Endothelial cell of umbilical vein (primary cell): ENCODE measurements around the gene VSIG1. TPM values are rescaled to one million over a fixed set of nuclear protein-coding genes. Genes with fewer than 3 reads are reported as not detected.

Experiments
- BruUV-seq: library from RNA; stranded (reverse); fragments of 400-500 nt; replicated peaks from 2 replicates; lab custom pipeline; 2021; lab: Mats Ljungman, UMichigan
- CTCF ChIA-PET: fragments of 300-600, 350-600 bp; sonication (Branson Sonifier 250); formaldehyde crosslinking; loops from one replicate; lab custom pipeline; 2021; ENCODE audit warnings: antibody characterized with exemption, inconsistent platforms; lab: Charles Lee
- POLR2A ChIA-PET: fragments of 300-600, 350-600 bp; sonication (Branson Sonifier 250); formaldehyde crosslinking; loops from one replicate; lab custom pipeline; 2021; ENCODE audit warnings: antibody characterized with exemption, inconsistent platforms; lab: Charles Lee
- DNase-seq: peaks from one replicate; pipeline ENCODE4 v3.0.0-alpha.2; 2011; ENCODE audit warnings: low read depth, low spot score
- FAIRE-seq: peaks from 2 replicates; lab custom pipeline; 2011; peaks lifted over from hg19 to GRCh38; lab: Jason Lieb, UNC
- H2AFZ ChIP-seq: 2 replicates; pipeline ENCODE4 v1.6.0; 2012; ENCODE audit warnings: low read depth, low read length, control low read depth, inconsistent platforms
- H3K27ac ChIP-seq: 2 replicates; pipeline ENCODE4 v1.5.1; 2011; ENCODE audit warnings: low read depth, mild to moderate bottlenecking, control low read depth, low read length, moderate library complexity; ENCODE audit not compliant: insufficient read depth
- H3K27me3 ChIP-seq, 2 experiments: 2 replicates each; pipeline versions ENCODE4 v1.6.0 to v1.6.1; 2011; ENCODE audit warnings: low read length in 2 of 2, mixed read lengths in 1 of 2; ENCODE audit not compliant: control insufficient read depth in 2 of 2, insufficient read depth in 2 of 2
- H3K36me3 ChIP-seq, 2 experiments: 2 replicates in 1 of 2; 3 replicates in 1 of 2; pipeline ENCODE4 v1.5.1; 2011; ENCODE audit warnings: low read length in 2 of 2, mild to moderate bottlenecking in 1 of 2, moderate library complexity in 1 of 2; ENCODE audit not compliant: control insufficient read depth in 2 of 2, insufficient read depth in 2 of 2; ENCODE audit errors: extremely low read depth in 1 of 2
- H3K4me1 ChIP-seq: 3 replicates; pipeline ENCODE4 v1.5.1; 2011; ENCODE audit warnings: mild to moderate bottlenecking, low read length; ENCODE audit not compliant: control insufficient read depth, insufficient read depth; ENCODE audit errors: extremely low read depth
- H3K4me2 ChIP-seq: 2 replicates; pipeline ENCODE4 v1.6.1; 2011; ENCODE audit warnings: low read length, control low read depth, mixed read lengths; ENCODE audit not compliant: insufficient read depth
- H3K4me3 ChIP-seq, 3 experiments: fragments of 200-600 bp in 1 of 3; sonication (generic), shearing (Covaris generic) in 1 of 3; replicated peaks in 1 of 3; 2 replicates each; pipeline ENCODE4 v1.5.1; 2011 to 2016; ENCODE audit warnings: control low read depth in 3 of 3, low read length in 3 of 3, mild to moderate bottlenecking in 2 of 3, inconsistent platforms in 1 of 3, low read depth in 1 of 3, moderate library complexity in 1 of 3; ENCODE audit not compliant: insufficient read depth in 1 of 3
- H3K79me2 ChIP-seq: 2 replicates; pipeline ENCODE4 v1.6.0; 2012; ENCODE audit warnings: low read length, inconsistent platforms; ENCODE audit not compliant: control insufficient read depth, insufficient read depth
- H3K9ac ChIP-seq: replicated peaks from 2 replicates; pipeline ENCODE3; 2011; ENCODE audit warnings: low read length, control low read depth; ENCODE audit not compliant: insufficient read depth; ENCODE audit errors: extremely low read depth
- H3K9me1 ChIP-seq: replicated peaks from 3 replicates; pipeline ENCODE4 v1.6.0; 2011; ENCODE audit warnings: mild to moderate bottlenecking, low read length; ENCODE audit not compliant: control insufficient read depth, insufficient read depth; ENCODE audit errors: extremely low read depth
- H3K9me3 ChIP-seq: replicated peaks from 2 replicates; pipeline ENCODE4 v1.5.1; 2012; ENCODE audit warnings: low read length, inconsistent platforms; ENCODE audit not compliant: control insufficient read depth, insufficient read depth
- H4K20me1 ChIP-seq: replicated peaks from 2 replicates; pipeline ENCODE3; 2011; ENCODE audit warnings: mild to moderate bottlenecking, low read length; ENCODE audit not compliant: control insufficient read depth, insufficient read depth; ENCODE audit errors: extremely low read depth
- EZH2 ChIP-seq: IDR thresholded peaks from 2 replicates; pipeline ENCODE4 v1.6.1; 2012; ENCODE audit warnings: borderline replicate concordance, low read depth, mild to moderate bottlenecking, moderate library complexity, low read length, inconsistent platforms; ENCODE audit not compliant: severe bottlenecking
- FOS ChIP-seq: IDR thresholded peaks from 2 replicates; pipeline ENCODE4 v1.6.1; 2011; ENCODE audit warnings: mild to moderate bottlenecking, low read length, moderate library complexity, borderline replicate concordance; ENCODE audit not compliant: insufficient read depth
- GATA2 ChIP-seq: IDR thresholded peaks from 2 replicates; pipeline ENCODE4 v1.7.0; 2011; ENCODE audit warnings: low read depth, mild to moderate bottlenecking, moderate library complexity, mixed read lengths, low read length; ENCODE audit not compliant: insufficient read length, insufficient read depth
- JUN ChIP-seq: IDR thresholded peaks from 2 replicates; pipeline ENCODE4 v1.6.1; 2011; ENCODE audit warnings: borderline replicate concordance, low read depth; ENCODE audit not compliant: insufficient read length, insufficient read depth
- MYC ChIP-seq: IDR thresholded peaks from one replicate; pipeline ENCODE4 v1.6.1; 2011; ENCODE audit warnings: mild to moderate bottlenecking, low read depth, low read length
- POLR2A ChIP-seq: IDR thresholded peaks from 2 replicates; pipeline ENCODE4 v1.6.1; 2012; ENCODE audit warnings: low read depth, mild to moderate bottlenecking, control low read depth, low read length
- POLR2AphosphoS5 ChIP-seq: IDR thresholded peaks from 2 replicates; pipeline ENCODE4 v1.6.1; 2012; ENCODE audit warnings: low read depth, mild to moderate bottlenecking, control low read depth, low read length, moderate library complexity; ENCODE audit not compliant: insufficient read depth
- dilution Hi-C: fragments of 300-500 bp; cut with MboI; formaldehyde crosslinking; loops from one replicate; pipeline ENCODE4 v1.15.0; 2019; ENCODE audit warnings: low sequenced_read_pairs; ENCODE audit not compliant: extremely low pct_ligation_motif_present
- intact Hi-C: fragments of 100-400 bp; cut with micrococcal nuclease; formaldehyde crosslinking; loops from one replicate; pipeline ENCODE4 v1.10.0; 2022
- polyA plus RNA-seq, 4 experiments: library from polyadenylated mRNA; depleted of rRNA in 3 of 4; stranded (reverse) in 3 of 4; unstranded in 1 of 4; fragments of >200 nt; gene quantifications; 2 replicates each; pipeline versions ENCODE4 v1.2.1 to v1.2.3, GENCODE V29; 2011 to 2012; ENCODE audit warnings: missing spikeins in 1 of 4
- total RNA-seq: library from RNA; stranded (reverse); gene quantifications from 2 replicates; pipeline ENCODE4 v1.2.3, GENCODE V29; 2021
- TF ChIP-seq, protein P1 (sequence below), 2 donors: IDR thresholded peaks; 1 replicate in 1 of 2; 2 replicates in 1 of 2; pipeline ENCODE4 v1.5.1; 2011; ENCODE audit warnings: low read length in 2 of 2, mild to moderate bottlenecking in 2 of 2, moderate library complexity in 2 of 2, control low read depth in 1 of 2, inconsistent platforms in 1 of 2, low read depth in 1 of 2; ENCODE audit not compliant: insufficient read depth in 1 of 2; ENCODE audit errors: extremely low read depth in 1 of 2
- TF ChIP-seq, protein P2 (sequence below): IDR thresholded peaks from 2 replicates; pipeline ENCODE4 v1.6.1; 2011; ENCODE audit not compliant: insufficient read depth, insufficient read length

VSIG1 gene
- total and polyA plus RNA-seq, 2 donors (not counting 3 experiments of a cell fraction or from before 2014, with no cell fraction given), result 1.5 to 2.1 TPM

DNA sequence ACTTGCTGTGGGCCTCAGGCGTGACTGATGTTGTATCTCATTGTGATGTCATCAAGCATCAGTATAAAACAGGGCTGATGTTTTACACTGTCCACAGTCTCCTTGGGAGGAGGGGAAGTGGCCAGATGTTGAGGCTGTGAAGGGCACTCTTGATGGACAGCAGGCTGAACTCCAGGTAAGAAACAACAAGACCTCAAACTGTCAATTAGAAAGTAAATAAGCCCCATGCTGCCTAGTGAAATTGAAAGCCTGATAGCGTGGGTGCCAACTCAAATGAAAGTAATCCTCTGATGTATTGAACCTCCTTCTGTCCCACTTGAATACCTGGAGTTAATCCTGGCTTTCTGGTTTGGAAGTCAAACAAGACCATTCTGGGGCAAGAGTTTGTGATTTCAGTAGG is 19.7 kb downstream of the VSIG1 start:
- H3K4me3 ChIP-seq, result no peak overlapping the region
- CTCF ChIA-PET, result no interaction called here
- no peak for FAIRE-seq
- no peaks in the 10 kb centered on the region for H3K36me3 ChIP-seq
- H3K9ac ChIP-seq, result no peak overlapping the region
- TF ChIP-seq POLR2AphosphoS5 (no peak), JUN (no peak), MYC (no peak), EZH2 (no peak), FOS (no peak), GATA2 (no peak), POLR2A (no peak)
- TF ChIP-seq, protein P1, sequence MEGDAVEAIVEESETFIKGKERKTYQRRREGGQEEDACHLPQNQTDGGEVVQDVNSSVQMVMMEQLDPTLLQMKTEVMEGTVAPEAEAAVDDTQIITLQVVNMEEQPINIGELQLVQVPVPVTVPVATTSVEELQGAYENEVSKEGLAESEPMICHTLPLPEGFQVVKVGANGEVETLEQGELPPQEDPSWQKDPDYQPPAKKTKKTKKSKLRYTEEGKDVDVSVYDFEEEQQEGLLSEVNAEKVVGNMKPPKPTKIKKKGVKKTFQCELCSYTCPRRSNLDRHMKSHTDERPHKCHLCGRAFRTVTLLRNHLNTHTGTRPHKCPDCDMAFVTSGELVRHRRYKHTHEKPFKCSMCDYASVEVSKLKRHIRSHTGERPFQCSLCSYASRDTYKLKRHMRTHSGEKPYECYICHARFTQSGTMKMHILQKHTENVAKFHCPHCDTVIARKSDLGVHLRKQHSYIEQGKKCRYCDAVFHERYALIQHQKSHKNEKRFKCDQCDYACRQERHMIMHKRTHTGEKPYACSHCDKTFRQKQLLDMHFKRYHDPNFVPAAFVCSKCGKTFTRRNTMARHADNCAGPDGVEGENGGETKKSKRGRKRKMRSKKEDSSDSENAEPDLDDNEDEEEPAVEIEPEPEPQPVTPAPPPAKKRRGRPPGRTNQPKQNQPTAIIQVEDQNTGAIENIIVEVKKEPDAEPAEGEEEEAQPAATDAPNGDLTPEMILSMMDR (IDR thresholded peaks at IDR 0.05; ENCODE audit: extremely low read depth in 1 of 2, insufficient read depth in 1 of 2, low read depth in 1 of 2, low read length in 2 of 2), result no peak
- TF ChIP-seq, protein P2, sequence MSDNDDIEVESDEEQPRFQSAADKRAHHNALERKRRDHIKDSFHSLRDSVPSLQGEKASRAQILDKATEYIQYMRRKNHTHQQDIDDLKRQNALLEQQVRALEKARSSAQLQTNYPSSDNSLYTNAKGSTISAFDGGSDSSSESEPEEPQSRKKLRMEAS, result no peak
- H4K20me1 ChIP-seq, result no peaks in the 10 kb centered on the region
- no peaks in the 10 kb centered on the region for H3K9me3 ChIP-seq
- POLR2A ChIA-PET, result no interaction called here
- no peak overlapping the region for H3K4me2 ChIP-seq
- intact Hi-C loops, result no loop called here
- H3K4me1 ChIP-seq, result no peaks in the 10 kb centered on the region
- dilution Hi-C loops, result no loop called here
- no peaks in the 10 kb centered on the region for H3K27me3 ChIP-seq
- no peaks in the 10 kb centered on the region for H3K79me2 ChIP-seq
- no peak overlapping the region for H2AFZ ChIP-seq
- no TSS peak for BruUV-seq
- H3K9me1 ChIP-seq, result no peaks in the 10 kb centered on the region
- no peak for DNase-seq
- H3K27ac ChIP-seq, result no peak overlapping the region
